ENCODE results near the gene FBN2.

DNA sequence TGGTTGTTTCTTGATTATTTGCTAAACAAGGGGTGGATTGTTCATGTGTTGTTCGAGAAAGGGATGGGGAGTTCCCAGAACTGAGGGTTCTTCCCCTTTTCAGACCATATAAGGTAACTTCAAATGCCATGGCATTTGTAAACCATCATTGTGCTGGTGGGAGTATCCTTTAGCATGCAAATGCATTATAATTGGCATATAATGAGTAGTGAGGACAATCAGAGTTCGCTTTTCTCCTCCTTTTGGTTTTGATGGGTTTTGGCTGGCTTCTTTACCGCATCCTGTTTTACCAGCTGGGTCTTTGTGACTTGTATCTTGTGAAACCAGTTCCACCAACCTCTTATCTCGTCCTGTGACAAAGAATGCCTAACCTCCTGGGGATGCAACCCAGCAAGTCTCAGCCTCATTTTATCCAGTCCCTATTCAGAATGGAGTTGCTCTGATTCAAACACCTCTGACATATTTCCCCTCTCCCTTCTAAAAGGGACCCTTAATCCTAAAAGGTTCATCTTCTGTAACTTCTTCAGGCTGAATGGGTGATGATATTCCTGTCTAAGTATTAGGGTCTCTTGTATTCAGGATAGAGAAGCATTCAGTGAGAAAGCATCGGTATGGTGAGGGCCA lies 8.7 kb upstream of the FBN2 start:
- no peak for TF ChIP-seq CTCF (IDR thresholded peaks at IDR 0.05)
- TF ChIP-seq POLR2A (IDR thresholded peaks at IDR 0.05) = no peak

All from lower leg skin (tissue), 3 donors.